G401.6 (cell line): ENCODE measurements around the gene KIRREL3.

Experiments
- FAIRE-seq: peaks from 2 replicates; lab custom pipeline; 2012; peaks lifted over from hg19 to GRCh38; lab: Jason Lieb, UNC

The KIRREL3 gene

DNA sequence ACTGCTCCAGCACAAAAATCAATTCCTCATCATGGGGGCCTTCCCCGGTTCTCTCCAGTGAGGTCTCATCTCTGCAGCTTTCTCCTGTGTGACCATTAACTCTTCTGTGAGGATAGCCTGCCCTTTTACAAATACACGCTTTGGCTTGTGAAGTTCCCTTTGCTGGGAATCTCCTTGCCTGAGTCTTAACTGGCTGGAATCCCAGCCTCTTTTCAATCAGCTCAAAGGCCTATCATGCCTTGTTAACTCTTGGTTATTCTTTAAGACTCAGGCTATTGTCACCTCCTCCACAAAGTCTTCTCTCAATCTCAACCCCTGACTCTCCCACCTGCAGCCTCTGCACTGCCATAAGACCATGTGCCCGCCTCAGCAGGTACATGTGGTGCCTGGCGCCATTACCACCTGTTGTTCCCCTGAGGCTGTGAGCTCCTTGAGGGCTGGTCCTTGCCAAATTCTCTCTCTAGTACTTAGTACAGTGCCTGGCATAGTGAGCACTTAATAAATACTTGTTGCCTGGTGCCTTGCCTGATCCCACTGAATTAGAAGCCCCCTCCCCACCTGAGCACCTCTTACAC is 516.9 kb downstream of the KIRREL3 start:
- FAIRE-seq: no peak

DNA sequence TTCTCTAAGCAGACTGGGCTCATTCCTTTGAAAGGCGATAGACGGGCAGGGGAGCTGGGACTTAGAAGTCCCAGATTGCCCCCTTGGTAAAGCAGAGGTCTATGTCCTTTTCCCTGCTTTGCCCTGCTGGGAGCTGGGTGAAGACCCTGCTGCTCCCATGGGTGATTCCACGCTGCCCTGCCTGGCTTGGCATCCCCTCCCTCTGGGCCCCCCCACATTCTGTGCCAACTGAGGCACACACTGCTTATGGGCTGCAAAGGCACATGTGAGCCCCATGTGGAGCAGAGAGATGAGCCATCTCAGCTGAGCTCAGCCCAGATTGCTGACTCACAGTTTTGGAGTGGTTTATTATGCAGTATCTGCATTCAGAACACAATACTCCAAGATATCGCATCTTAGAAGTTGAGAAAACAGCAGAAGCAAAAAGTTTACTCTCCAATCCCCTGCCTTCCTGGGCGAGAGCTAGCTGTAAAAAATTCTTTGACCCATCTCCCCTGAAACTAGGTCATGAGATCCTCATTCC is 517.9 kb downstream of the KIRREL3 start:
- no peak for FAIRE-seq

DNA sequence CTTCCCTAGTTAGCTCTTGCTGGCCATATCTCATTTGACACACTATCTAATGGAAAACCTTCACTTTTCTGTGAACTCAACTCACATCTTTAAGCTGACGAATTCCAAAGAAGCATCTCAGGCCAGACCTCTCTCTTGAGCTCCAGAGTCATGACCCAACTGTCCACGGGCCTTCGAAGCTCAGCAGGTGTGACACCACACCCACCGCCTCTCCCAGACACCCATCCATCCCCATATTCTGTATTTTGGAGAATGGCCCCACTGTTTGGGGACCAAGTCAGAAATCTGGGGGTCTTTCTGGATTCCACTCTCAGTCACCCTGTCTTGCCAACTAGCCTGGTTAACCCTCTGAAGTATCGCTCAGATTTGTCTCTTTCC is 519.3 kb downstream of the KIRREL3 start:
- FAIRE-seq: no peak

DNA sequence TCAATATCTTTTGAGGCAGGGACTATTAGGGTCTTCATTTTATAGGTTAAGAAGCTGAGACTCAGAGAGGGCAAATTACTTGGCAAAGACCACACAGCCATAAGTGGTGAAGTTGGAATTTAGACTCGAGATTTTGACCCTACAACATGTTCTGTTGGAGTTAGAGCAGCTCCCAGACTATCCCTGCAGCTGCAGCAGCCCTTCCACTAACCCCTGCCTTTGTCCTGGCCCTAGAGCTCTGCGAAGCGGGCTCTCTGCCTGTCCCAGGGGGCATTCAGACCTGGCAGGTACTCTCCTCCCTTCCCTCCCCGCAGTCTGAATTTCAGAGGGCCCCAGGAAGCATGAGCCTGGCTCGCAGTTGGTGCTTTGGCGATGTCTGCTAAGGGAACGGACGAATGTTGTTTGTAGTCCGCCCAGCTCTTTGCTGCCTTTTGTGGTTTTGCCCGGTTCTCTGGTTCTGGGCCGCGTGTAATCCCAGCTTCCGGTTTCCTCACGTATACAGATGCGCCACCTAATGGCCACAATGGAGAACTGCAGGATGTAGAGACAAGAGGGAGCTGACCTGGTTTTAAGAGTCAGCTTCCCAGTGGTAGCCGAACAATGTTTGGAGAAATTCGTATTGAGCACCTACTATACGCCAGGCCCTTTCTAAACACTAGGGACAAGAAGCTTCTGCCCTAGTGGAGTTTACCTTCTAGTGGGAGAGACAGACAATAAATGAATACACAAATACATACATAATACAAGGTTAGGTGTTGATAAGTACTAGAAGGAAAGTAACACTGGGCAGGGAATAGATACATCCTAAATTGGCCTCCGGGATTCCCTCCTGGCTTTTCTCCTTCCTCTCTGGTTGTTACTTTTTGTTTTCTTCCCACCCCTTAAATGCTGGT is 519.9 kb downstream of the KIRREL3 start:
- FAIRE-seq: peak; percentile 93

DNA sequence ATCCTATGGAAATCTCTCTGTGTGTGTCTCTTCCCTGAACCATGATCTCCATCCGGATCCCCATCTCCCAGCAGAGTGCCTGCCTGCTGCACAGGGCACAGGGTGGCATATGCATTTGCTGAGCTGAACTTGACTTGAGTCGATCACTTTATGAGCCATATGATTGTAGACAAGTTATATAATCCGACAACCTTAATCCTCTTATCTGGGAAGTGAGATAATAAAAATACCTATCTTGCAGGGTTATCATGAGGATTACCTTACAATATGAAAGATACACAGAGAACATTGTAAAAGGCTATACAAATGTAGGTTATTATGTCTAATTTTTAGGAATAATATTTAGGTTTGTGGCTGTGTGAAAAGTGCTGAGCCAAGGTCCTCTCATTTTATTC is 520.6 kb downstream of the KIRREL3 start:
- no peak for FAIRE-seq

DNA sequence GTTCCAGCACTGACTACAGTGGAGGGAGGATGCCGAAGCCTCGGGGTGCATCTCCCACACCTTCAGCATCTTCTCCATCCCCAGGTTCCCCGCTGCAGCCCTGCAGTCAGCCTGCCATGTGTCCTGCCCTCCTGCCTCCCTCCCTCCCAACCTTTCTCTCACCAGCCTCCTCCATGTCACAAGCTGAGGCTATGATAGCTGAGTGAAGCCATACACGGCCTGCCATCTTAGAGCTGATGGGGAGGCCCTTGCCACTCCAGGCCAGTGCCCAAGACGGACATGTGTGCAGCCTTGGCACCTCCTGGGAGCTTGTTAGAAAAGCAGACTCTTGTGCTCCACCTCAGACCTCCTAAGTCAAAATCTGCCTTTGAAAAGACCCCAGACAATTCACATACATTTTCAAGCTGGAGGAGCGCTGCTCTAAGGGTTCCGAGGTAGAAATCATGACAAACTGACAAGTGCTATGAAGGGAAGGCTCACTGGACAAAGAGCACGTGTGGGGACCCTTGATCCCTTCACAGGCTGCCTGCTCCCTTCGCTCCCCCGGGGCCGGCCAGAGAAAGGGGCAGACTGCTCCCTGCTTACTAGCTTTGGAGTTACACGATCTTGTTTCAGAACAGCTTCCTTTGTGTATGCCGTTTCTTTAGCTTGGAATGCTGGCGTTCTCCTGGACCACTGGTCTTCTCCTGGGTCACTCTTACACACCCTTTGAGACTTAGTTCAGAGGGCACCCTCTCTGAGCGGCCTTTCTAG is 521.2 kb downstream of the KIRREL3 start:
- no peak for FAIRE-seq

DNA sequence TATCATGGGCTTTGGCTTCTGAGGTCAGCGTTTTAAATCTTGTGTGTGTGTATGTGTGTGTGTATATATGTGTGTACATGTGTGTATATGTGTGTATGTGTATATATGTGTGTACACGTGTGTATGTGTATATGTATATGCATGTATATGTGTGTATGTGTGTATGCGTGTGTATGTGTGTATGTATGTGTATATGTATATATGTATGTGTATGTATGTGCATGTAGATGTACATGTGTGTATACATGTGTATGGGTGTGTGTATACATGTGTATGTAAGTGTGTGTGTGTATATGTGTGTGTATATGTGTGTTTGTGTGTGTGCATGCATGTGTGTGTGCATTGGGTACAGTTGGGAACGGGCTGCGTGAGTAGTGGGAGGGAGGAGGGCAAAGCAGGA is 522.1 kb downstream of the KIRREL3 start:
- FAIRE-seq: no peak

DNA sequence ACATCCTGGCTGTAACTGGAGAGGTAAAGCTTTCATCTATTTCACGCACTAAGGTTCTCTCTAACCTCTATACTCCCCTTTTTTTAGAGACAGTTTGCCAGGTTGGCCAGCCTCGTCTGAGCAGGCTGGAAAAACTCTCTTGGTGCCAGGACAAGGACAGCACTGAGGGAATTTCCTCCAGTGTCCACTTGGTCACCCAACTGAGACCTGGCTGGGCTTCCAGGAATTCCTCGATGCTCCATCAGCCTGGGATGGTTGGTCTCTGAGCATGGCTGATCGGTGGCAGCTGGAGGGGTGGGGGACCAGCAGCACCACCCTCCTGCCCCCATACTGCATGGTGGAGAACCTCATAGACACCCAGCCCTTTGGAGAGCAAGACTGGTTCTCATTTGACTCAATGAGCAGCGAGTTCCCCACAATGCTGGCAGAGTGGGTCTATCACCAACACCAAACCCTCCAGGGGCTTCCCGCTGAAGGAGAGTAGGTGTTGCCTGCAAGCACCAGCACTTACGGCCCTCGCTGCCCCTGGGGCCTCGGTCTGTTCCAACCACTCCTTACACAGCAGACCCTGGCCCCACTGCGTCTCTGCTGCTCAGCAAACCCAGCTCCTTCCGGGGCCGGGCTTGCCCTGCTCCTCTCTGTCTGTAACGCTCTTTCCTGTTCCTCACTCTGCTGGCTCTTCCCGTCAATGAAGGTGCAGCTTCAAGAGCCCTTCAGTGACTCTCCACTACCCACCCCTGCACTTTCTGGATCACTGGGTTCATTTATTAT is 522.9 kb downstream of the KIRREL3 start:
- FAIRE-seq: no peak

DNA sequence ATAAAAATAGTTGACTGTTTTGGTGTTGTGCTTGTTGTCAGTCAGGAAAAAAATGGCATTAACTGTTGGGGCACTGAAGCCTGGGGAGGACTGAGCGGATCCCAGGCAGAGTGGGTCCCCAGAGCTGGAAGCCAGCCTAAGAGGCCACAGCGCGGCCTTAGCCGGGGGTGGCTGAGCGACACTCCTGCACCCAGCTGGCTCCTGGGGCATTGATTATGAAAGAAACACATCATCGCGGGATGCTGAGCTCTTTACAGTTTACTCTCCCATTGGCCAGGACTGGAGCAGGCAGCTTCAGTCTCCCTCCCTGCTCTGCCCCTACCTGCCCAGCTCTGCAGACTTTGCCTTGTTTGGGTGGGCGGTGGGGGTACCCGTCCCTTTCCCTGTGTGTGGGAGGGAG is 523.6 kb downstream of the KIRREL3 start:
- FAIRE-seq: no peak

DNA sequence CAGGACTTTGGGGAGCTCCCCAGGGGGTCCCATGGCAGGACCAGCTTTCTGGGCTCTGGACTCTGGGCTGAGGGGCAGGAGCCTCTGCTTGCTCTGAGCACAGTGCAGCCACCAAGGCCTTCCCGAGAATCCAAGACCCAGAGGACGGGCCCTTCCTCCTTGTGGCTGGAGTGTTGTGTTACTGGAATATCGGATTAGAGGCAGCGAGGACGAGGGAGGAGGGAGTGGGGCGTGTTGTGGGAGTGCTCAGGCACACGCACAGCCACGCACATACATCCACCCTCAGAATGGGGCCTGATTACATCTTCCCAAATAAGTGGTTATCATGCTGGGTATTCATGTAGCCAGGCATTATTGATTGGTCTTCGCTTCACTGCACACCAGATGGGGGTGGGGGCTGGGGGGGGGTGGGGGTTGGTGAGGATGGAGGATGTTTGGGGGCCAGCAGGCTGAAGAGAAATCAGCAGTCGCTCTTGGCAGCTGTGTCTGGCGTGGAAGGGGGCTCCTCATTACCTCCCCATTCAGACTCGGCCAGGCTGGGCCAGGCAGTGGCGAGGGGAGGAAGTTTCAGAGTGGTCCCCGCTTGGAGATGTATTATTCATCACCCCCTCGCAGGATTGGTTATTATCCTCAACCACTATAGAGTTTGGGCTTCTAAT is 524.2 kb downstream of the KIRREL3 start:
- FAIRE-seq: no peak

DNA sequence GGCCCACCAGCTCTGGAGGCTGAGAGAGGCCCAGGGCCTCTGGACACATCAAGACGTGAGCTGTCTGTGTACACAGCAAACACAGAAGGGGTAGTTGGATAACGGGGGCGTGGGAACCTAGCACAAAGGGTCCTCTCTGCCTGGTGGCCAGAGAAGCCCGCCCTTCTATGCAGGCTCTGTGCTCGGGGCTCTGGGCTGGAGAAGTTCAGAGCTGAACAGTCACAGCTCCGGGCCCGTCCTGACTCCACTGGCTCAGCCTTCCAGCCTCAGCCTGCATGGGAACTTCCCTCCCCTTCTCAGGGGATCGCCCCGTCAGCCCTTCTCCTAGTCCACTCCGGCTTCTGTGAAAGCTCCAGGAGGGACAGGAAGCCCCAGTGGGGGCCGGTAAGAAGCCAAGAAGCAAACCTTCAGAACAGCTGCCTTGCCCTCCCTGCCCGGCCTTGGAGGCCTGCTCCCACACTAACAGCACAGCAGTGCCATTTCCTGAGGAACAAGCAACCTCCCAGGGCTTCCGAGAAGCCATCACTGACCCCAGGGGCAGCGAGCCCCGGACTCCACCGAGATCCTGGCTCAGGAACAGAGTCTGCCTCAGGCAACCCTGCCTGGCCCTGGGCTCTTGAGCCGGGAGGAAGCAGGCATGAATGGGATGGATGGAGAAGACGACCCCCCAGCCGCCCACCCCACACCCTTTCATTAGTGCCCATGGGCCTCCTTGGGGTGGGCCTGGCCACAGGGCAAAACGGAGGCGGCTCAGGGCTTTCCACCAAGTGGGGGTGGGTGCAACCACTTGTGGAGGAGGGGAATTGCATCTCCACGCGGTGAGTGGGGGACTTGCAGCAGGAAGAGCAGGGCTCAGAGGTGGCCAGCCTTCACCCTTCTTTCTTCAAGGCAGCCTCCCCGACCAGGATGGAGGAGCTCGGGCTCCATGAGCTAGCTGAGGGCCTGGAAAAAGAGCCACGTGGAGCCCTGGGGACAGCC is 525.3 kb downstream of the KIRREL3 start:
- no peak for FAIRE-seq

DNA sequence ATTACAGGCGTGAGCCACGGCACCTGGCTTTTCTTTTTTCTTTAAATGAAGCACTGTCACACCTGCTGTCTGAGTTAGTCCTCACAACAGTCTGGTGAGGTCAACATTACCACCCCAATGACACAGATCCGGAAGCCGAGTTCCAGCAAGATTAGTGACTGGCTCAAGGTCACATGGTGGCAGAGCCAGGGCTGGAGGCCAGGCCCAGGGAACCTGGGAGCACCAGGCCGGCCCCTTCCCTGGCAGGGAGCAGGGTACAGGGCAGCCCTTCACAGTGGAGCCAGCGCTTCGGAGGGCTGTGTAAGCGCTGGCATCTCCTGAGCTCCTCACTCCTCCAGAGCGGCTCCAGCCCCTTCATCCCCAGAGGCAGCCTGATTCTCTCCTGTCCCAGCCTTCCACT is 526.4 kb downstream of the KIRREL3 start:
- no peak for FAIRE-seq

DNA sequence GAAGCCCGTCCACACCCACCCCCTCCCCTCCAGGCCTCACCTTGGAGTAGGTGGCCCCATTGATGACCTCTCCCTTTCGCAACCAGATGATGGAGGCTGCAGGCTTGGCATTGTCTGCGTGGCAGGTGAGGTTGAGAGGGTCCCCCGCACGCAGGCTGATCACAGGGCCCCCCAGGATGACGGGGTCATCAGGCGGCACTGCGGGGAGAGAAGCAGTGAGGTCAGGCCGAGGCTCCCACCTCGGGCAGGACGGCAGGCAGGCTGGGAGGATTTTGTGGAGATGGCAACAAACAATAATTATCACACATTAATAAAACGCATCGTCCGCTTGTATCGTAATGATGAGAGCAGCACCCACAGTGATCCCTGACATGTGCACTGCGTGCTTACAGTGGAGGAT is 527.3 kb downstream of the KIRREL3 start:
- no peak for FAIRE-seq

DNA sequence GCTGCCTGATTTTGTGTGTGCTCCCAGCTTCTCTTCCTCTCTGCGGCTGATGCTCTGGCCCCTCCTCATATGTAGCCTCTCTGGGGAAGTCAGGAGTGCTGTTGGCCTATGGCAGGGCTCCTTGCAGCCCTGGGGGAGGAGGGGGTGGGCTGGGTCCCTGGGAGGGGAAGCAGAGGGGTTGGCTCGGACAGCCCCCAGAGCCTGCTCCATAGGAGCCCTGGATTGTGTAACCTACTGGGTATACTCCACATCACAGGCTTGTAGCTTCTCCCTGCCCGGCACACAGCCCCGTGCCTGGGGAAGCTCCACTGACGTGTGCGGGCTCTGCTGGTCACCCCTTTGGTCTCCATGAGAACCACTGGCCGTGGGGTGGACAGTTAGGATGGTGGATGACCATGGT is 531.3 kb downstream of the KIRREL3 start:
- FAIRE-seq: no peak

DNA sequence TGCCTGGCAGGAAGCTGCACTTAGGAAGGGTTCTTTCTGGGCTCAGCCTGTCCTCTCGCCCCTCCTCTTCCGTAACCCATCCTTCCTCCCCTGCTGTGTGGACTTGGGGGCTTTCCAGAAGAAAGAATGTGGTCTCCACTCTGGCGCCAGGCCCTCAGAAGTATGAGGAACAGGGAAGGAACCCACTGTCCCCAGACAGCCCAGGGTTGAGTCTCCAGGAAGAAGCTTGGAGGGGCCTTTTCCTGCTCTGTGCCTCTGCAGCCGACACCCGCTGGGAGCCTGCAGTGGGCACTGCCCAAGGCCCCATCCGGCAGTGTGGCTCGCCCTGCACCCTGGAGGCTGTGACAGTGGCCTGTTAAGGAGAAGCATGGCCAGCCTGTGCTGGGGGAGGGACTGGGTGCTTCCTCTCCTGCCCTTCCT is 532.5 kb downstream of the KIRREL3 start:
- FAIRE-seq: no peak

DNA sequence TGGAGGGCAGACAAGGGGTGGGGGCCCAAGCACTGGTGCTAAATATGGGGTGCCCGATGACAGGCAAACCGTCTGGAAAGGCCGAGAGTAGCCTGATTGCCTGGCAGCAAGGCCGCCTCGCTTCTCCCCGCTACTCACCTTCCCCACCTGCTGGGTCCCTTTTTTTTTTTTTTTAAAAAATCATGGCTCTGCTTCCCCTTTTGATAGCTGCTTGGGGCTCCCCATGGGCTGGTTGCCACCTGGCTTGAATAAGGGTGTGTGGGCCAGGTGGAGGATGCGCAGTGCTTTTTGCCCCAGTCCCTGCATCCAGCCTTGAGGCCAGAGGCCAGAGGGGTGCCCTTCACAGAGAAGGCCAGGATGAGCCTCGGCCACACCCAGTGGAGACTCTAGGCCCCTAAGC is 533.1 kb downstream of the KIRREL3 start:
- FAIRE-seq: no peak

DNA sequence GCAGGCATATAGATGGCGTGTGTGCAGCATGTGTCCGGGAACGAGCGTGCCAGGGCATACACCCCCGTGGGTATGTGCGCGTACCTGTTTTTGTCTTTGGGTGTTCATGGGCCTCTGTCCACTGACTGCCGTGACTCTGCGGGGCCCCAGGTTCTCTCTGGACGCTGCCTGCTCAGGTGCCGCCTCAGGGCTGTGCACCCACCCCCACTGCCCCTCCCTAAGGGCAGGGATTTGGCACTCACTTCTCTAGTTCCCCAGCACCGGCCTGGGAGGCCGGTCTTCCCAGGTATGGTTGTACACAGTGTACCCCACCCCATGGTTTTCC is 533.6 kb downstream of the KIRREL3 start:
- no peak for FAIRE-seq

DNA sequence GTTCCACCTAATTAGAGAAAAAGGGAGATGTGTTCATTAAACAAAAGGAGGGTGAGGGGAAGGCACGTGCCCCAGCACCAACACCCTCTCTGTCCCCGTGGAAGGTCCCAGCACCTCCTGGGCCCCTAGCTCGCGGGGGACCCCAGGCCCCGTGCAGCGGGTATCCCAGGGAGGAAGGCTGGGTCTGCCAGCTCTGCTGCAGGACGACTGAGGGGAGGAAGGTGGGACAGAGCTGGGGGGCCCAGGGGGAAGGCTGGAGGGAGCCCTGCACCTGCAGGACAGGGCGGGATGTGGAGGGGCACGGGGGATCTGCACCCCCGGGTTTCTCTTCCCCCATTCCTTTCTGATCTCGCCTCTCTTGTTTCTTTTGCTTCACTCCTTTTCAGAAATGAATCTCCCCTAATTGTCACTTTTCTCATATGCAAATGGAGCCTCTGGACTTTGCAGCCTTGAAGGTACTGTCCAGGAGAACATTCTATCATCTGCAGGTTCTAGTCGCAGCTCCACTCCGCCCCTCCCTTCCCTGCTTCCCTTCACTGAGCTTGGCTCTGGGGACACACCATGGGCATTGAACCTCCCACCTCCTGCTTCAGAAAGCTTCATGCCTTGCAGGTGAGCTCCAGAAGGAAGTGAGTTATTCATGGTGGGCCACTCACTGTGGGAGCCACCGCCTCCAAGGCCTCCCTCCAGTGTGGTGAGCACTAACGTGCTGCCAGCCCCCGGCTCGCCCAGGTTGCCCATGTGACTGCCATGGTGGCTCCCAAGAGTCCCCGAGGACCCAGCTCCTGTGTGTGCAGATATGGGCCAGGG is 534.1 kb downstream of the KIRREL3 start:
- FAIRE-seq: no peak

DNA sequence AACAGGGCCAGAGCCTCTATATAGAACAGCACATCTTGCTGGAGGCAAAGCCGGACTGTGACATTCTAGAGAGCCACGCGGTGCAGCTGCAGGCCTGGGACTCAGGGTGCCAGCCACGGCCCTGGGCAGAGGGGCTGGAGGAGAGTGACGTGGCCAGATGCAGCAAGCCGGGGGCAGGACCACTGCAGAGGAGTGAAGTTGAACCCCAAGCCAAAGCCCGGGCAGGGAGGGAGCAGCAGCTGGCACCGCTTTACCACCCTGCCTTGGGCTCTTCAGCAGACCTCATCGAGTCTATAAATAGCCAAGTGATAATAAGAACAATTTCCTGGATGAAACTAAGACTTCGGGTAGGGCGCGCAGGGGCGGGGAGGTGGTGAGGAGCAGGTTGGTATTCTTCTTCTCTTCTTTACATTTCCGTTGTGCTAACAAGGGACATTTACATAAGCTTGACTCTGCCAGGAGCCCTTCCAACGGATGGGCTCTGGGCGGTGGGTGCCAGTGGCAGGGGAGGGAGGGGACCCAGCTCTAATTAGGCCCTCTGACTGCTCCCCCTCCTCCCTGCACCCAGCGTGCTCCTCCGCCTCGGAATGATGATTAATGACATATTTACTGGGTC is 534.9 kb downstream of the KIRREL3 start:
- FAIRE-seq: no peak
